Measurements from ENCODE around the gene HIVEP3.

HIVEP3 gene

DNA sequence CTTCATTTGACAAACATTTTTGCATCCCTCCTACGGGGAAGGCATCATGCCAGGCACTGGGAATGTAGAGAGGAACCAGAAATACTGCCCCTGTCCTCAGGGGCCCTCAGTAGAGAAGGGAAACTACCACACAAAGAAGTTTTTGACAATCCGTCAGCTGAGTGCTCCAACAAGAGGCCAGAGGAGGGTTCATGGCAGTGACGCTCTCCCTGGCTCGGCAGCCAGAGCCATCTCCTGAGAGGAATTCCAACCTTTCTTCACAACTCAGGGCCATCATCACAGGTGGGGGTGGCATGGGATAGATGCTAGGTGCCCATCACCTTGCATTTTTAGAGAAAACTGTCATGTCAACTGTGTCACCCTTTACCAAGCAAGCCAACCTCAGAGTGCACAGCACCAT lies 154.1 kb downstream of the HIVEP3 start:
- intact Hi-C loops (cut with DNase I; ENCODE audit: low total_unique reads) = loop anchor here (1.0 kb wide), 1 partner anchor 37 kb away; no protein-coding TSS in a partner anchor
- DNase-seq = peak in 1 of 2 donors; percentile 63
- H3K9me3 ChIP-seq = no peaks in the 10 kb centered on the region
- H3K27ac ChIP-seq = no peak overlapping the region
- no peak overlapping the region for H3K4me3 ChIP-seq
- no peaks in the 10 kb centered on the region for H3K27me3 ChIP-seq
- no peaks in the 10 kb centered on the region for H3K4me1 ChIP-seq
- TF ChIP-seq, protein P1, sequence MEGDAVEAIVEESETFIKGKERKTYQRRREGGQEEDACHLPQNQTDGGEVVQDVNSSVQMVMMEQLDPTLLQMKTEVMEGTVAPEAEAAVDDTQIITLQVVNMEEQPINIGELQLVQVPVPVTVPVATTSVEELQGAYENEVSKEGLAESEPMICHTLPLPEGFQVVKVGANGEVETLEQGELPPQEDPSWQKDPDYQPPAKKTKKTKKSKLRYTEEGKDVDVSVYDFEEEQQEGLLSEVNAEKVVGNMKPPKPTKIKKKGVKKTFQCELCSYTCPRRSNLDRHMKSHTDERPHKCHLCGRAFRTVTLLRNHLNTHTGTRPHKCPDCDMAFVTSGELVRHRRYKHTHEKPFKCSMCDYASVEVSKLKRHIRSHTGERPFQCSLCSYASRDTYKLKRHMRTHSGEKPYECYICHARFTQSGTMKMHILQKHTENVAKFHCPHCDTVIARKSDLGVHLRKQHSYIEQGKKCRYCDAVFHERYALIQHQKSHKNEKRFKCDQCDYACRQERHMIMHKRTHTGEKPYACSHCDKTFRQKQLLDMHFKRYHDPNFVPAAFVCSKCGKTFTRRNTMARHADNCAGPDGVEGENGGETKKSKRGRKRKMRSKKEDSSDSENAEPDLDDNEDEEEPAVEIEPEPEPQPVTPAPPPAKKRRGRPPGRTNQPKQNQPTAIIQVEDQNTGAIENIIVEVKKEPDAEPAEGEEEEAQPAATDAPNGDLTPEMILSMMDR (IDR thresholded peaks at IDR 0.05) = no peak
- H3K36me3 ChIP-seq = no peaks in the 10 kb centered on the region

GRCh38 chr1:41762777-41763176 lies 155.9 kb downstream of the HIVEP3 start:
- no peaks in the 10 kb centered on the region for H3K27me3 ChIP-seq
- no peaks in the 10 kb centered on the region for H3K36me3 ChIP-seq
- H3K9me3 ChIP-seq = no peaks in the 10 kb centered on the region
- no peak for DNase-seq
- no peak overlapping the region for H3K27ac ChIP-seq
- intact Hi-C loops (cut with DNase I; ENCODE audit: low total_unique reads) = no loop called here
- H3K4me1 ChIP-seq = no peaks in the 10 kb centered on the region
- no peak overlapping the region for H3K4me3 ChIP-seq
- TF ChIP-seq, protein P1 (IDR thresholded peaks at IDR 0.05) = no peak

- Histone ChIP-seq H3K27me3 (no peaks in the 10 kb centered on the region), H3K36me3 (no peaks in the 10 kb centered on the region), H3K4me3 (no peak overlapping the region), H3K9me3 (no peaks in the 10 kb centered on the region), H3K27ac (no peak overlapping the region), H3K4me1 (no peaks in the 10 kb centered on the region)
- DNase-seq = no peak
- TF ChIP-seq, protein P1 (IDR thresholded peaks at IDR 0.05) = no peak
- intact Hi-C loops (cut with DNase I; ENCODE audit: low total_unique reads) = no loop called here
These were observed 156.5 kb downstream of the HIVEP3 start for GRCh38 chr1:41762251-41762650.

GRCh38 chr1:41758904-41759548 lies 159.7 kb downstream of the HIVEP3 start:
- no peak overlapping the region for H3K4me3 ChIP-seq
- H3K36me3 ChIP-seq = no peaks in the 10 kb centered on the region
- H3K4me1 ChIP-seq = no peaks in the 10 kb centered on the region
- no peak overlapping the region for H3K27ac ChIP-seq
- no peaks in the 10 kb centered on the region for H3K27me3 ChIP-seq
- H3K9me3 ChIP-seq = no peaks in the 10 kb centered on the region
- DNase-seq = no peak
- intact Hi-C loops (cut with DNase I; ENCODE audit: low total_unique reads) = loop anchor here (5.0 kb wide), 1 partner anchor 1028 kb away; no protein-coding TSS in a partner anchor
- TF ChIP-seq, protein P1 (IDR thresholded peaks at IDR 0.05) = no peak

GRCh38 chr1:41758500-41758899 lies 160.2 kb downstream of the HIVEP3 start:
- DNase-seq = no peak
- Histone ChIP-seq H3K4me1 (no peaks in the 10 kb centered on the region), H3K4me3 (no peak overlapping the region), H3K9me3 (no peaks in the 10 kb centered on the region), H3K36me3 (no peaks in the 10 kb centered on the region), H3K27ac (no peak overlapping the region), H3K27me3 (no peaks in the 10 kb centered on the region)
- intact Hi-C loops (cut with DNase I; ENCODE audit: low total_unique reads) = loop anchor here (5.0 kb wide), 1 partner anchor 1029 kb away; no protein-coding TSS in a partner anchor
- TF ChIP-seq, protein P1 (IDR thresholded peaks at IDR 0.05) = no peak

Data from tibial artery (tissue), 4 donors.